Brain microvascular endothelial cell (primary cell): Measurements from ENCODE around the gene CALY.

Source experiments
- DNase-seq: peaks from one replicate; pipeline ENCODE4 v3.0.0-alpha.2; 2020
- H3K27ac ChIP-seq: fragments of 250-450 bp; sonication (Bioruptor Pico); 2 replicates; pipeline ENCODE4 v1.5.1; 2020; ENCODE audit warnings: mild to moderate bottlenecking, moderate library complexity
- H3K27me3 ChIP-seq: fragments of 250-450 bp; sonication (Bioruptor Pico); replicated peaks from 2 replicates; pipeline ENCODE4 v1.5.1; 2020; ENCODE audit warnings: mild to moderate bottlenecking
- H3K36me3 ChIP-seq: fragments of 250-450 bp; sonication (Bioruptor Pico); replicated peaks from 2 replicates; pipeline ENCODE4 v1.5.1; 2020; ENCODE audit warnings: mild to moderate bottlenecking
- H3K4me3 ChIP-seq: 2 replicates; pipeline ENCODE4 v1.5.1; 2011; ENCODE audit warnings: low read depth, mild to moderate bottlenecking, control low read depth, low read length, moderate library complexity
- CTCF ChIP-seq: IDR thresholded peaks from 2 replicates; pipeline ENCODE4 v1.5.1; 2011; ENCODE audit warnings: low read depth, mild to moderate bottlenecking, moderate library complexity, low read length, control low read depth, inconsistent platforms; ENCODE audit errors: missing control alignments
- in situ Hi-C: cut with HindIII; loops from 2 replicates; pipeline ENCODE4 v1.10.0; 2017; ENCODE audit warnings: low sequenced_read_pairs, low pct_ligation_motif_present

Gene CALY

GRCh38 chr10:133359554-133359971 lies 22.9 kb upstream of the CALY start:
- TF ChIP-seq CTCF: no peak
- in situ Hi-C loops: no loop called here
- no peak for DNase-seq
- Histone ChIP-seq H3K27ac (no peak overlapping the region), H3K27me3 (no peaks in the 10 kb centered on the region), H3K36me3 (peaks cover 22% of the 10 kb centered on the region), H3K4me3 (no peak overlapping the region)

DNA sequence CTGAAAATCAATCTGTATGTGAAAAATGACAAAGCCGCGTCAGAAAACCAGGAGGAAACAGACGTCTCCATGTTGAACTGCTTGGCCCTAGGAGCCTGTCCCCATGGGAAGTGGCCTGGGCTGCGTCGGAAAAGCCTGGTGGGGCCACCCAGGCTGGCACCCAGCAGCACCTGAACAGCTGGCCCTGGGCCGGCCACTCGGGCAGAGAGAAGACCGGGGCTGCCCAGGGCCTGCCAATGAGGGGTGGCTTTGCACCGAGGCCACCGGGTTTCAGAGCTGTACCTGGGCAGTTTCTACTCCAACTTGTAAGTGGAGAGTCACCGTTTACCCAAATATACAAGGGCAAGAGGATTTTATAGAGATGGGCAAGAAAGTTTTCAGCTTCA lies 22.2 kb upstream of the CALY start:
- in situ Hi-C loops: no loop called here
- Histone ChIP-seq H3K36me3 (peaks cover 15% of the 10 kb centered on the region), H3K27ac (no peak overlapping the region), H3K27me3 (no peaks in the 10 kb centered on the region), H3K4me3 (no peak overlapping the region)
- DNase-seq: no peak
- no peak for TF ChIP-seq CTCF

DNA sequence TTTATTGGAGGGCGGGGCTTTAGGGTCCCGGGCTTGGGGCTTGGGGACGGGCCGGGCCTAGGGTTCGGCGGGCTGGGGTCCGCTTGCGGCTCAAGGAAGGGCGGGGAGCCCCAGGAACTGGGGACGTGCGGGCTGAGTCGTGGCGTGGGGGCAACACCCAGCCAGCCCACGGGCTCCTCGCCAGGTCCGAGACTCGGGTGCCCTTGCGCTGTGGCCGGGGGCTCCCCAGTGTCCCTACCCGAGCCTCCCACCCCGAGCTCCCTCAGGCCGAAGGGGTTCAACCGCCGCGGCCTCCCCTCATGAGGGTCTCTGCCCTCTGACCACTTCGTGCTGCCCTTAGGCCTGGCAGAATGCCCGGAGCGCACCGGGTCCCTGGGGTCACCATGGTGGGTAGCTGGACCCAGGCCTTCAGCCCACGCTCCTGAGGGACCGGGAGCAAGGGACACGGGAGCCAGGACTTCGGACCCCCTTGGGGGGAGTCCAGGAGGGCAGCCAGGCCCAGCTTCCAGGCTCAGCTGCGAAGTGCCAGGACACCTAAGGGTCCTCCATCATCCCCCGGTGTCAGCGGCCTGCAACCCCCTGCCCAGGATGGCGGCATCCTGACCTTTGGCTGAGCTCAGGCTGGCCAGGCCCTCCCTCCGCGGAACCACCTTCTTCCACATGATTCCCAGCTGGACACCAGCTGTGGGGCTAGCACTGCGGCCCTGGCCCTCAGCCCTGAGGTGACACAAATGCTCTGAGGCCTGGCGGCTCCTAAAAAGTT lies 21.6 kb upstream of the CALY start:
- H3K36me3 ChIP-seq: peaks cover 12% of the 10 kb centered on the region
- in situ Hi-C loops: no loop called here
- H3K27ac ChIP-seq: no peak overlapping the region
- no peak overlapping the region for H3K4me3 ChIP-seq
- no peak for DNase-seq
- TF ChIP-seq CTCF: no peak
- no peaks in the 10 kb centered on the region for H3K27me3 ChIP-seq

DNA sequence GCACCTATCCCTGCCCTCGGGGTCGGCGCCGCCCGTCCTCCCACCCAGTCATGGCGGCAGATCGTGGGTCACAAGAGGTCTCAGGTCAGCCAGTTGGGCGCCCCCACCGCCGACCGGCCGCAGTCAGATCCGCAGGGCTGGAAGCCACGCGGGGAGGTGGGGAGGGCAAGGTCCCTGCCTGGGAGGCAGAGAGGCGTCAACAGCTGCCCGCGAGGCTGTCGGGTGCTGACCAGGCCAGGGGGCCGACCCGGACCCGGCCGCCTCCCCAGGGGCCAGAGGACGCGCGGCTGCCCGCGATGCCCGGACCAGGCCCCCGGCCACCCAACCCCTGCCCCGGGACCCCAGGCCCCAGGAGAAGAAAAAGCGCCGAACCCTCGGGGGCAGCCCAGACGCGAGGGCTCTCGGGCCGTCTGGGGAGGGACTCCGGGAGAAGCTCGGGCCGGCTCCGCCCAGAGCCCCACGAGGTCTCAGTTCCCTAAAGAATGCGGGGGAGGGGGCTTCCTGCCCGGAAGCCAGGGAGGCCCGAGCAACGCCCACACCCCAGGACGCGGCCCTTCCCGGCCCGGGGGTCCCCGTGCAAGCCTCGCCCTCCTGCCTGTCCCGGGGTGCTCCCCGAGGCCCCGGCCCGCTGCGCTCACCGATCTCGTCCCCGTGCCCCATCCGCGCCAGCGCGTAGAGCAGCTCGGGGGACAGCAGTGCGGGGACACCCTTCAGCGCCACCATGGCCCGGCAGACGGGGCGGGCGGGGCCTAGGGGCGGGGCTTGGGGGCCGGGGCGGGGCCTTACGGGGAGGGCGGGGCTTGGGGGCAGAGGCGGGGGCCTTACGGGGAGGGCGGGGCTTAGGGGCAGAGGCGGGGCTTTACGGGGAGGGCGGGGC lies 20.8 kb upstream of the CALY start, which contains the start of gene FUOM:
FUOM (minus strand) TSS at position 735 of the 877 bp plus-strand sequence; CDS start at position 723, 12 bp downstream.
- Histone ChIP-seq H3K4me3 (peak within 1 kb of the TSS; percentile 56), H3K27me3 (no peaks in the 10 kb centered on the region), H3K36me3 (peaks cover 6% of the 10 kb centered on the region), H3K27ac (no peak within 1 kb of the TSS)
- TF ChIP-seq CTCF: no peak
- in situ Hi-C loops: no loop called here
- DNase-seq: peak; percentile 44

DNA sequence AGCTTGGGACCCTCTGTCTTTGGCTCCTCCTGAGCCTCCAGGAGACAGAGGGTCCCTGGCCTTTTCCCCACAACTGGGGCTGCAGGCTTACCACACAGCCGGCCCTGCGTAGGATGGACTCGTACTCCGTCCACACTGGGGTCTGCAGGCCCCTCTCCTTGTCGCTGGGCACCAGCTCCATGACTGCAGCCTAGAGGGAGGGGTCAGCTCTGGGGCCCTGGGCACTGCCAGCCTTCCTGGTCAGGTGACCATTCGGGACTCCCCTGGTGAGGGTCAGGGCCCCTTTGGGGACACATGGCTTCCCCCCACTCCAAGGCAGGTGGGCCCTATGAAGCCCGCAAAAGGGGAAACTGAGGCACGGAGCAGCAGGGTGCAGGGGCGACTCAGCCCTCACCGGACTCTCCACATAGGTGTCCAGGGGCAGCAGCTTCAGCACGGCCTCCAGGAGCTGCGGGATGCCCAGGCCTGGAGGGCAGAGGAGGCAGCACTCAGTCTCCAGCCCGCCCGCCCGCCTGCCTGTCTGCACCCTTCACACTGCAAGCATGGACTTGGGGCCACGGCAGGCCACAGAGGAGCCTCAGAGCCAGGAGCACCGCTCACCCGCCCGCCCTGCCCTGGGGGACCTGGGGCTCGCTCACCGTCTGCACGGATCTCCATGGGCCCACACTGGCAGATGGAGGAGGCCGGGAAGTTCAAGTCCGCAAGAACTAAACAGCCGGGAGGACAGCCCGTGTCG lies 20.0 kb upstream of the CALY start:
- no peaks in the 10 kb centered on the region for H3K27me3 ChIP-seq
- peak overlapping the region; percentile 56 for H3K4me3 ChIP-seq
- no peak for DNase-seq
- TF ChIP-seq CTCF: no peak
- H3K36me3 ChIP-seq: no peaks in the 10 kb centered on the region
- in situ Hi-C loops: no loop called here
- H3K27ac ChIP-seq: no peak overlapping the region
